Aorta (tissue), 5 donors: ENCODE results near the gene DPP10. TPM values are rescaled to one million over a fixed set of nuclear protein-coding genes. Genes with fewer than 3 reads are reported as not detected.
"Not testable (repeated sequence)": the region's sequence is repeated elsewhere in the genome, so short reads cannot be mapped to it uniquely, and the experiment has no call there.

Experiments
- ATAC-seq: fragments of 200-7000 bp; cut with Tn5 transposase; one replicate; pipeline ENCODE4 v1.9.1; 2022; ENCODE audit warnings: moderate library complexity; ENCODE audit not compliant: low FRiP score
- DNase-seq, 2 donors: peaks; one replicate each; pipeline ENCODE4 v3.0.0-alpha.2; 2020
- H3K27ac ChIP-seq, 2 donors: one replicate each; pipeline ENCODE4 v1.5.1; 2013; ENCODE audit warnings: low read length in 2 of 2, mild to moderate bottlenecking in 2 of 2, moderate library complexity in 2 of 2, control low read depth in 1 of 2, inconsistent platforms in 1 of 2, low read depth in 1 of 2
- H3K27me3 ChIP-seq, 2 donors: one replicate each; pipeline ENCODE4 v1.6.1; 2013; ENCODE audit warnings: control low read depth in 1 of 2, low read length in 1 of 2, mild to moderate bottlenecking in 1 of 2, moderate library complexity in 1 of 2; ENCODE audit not compliant: insufficient read depth in 2 of 2, control insufficient read depth in 1 of 2
- H3K36me3 ChIP-seq, 2 donors: one replicate each; pipeline ENCODE4 v1.6.1; 2013; ENCODE audit warnings: control low read depth in 1 of 2, low read length in 1 of 2, mild to moderate bottlenecking in 1 of 2; ENCODE audit not compliant: insufficient read depth in 2 of 2, control insufficient read depth in 1 of 2
- H3K4me1 ChIP-seq, 2 donors: one replicate each; pipeline ENCODE4 v1.6.1; 2013; ENCODE audit warnings: low read length in 2 of 2, control low read depth in 1 of 2, mild to moderate bottlenecking in 1 of 2, moderate library complexity in 1 of 2; ENCODE audit not compliant: insufficient read depth in 2 of 2, control insufficient read depth in 1 of 2
- H3K4me3 ChIP-seq, 2 donors: one replicate each; pipeline ENCODE4 v1.5.1; 2013; ENCODE audit warnings: low read length in 2 of 2, control low read depth in 1 of 2, mild to moderate bottlenecking in 1 of 2
- H3K9me3 ChIP-seq: one replicate; pipeline ENCODE4 v1.6.1; 2013; ENCODE audit warnings: mild to moderate bottlenecking, low read length; ENCODE audit not compliant: control insufficient read depth
- WGBS, 2 donors: extraction: QIAGEN DNeasy Blood & Tissue Kit; methylation state at CpG; one replicate each; pipeline ENCODE4 v1.1.7; 2013; 5-methylcytosine and 5-hydroxymethylcytosine counted together
- intact Hi-C, 2 donors: fragments of 100-400 bp; cut with DNase I; formaldehyde crosslinking; loops; one replicate each; pipeline versions ENCODE4 v1.14.2 to v1.15.0; 2022
- polyA plus RNA-seq, 2 donors: library from polyadenylated mRNA; stranded (reverse); fragments of 200-250 nt; gene quantifications; one replicate each; pipeline ENCODE4 v1.2.3, GENCODE V29; 2013
- total RNA-seq, 2 donors: library from RNA; stranded (reverse); fragmentation: NEBNext Ultra II Directional; extraction: Animal tissue kit (Norgen Biotek cat#: 25700); gene quantifications; one replicate each; pipeline ENCODE4 v1.2.1, GENCODE V29; 2021
- donor health status: healthy with polysubstance abuse.
- donor health status: Bipolar disorder and iron deficiency.
- donor health status: DM: no; HTN: no; CAD: no.
- donor health status: DM: no; HTN: no; CAD: no.
- donor health status: DM: yes; HTN: yes; CAD: no.

DPP10 gene
- total and polyA plus RNA-seq, 4 donors = 0.13 TPM; not detected in 3

DNA sequence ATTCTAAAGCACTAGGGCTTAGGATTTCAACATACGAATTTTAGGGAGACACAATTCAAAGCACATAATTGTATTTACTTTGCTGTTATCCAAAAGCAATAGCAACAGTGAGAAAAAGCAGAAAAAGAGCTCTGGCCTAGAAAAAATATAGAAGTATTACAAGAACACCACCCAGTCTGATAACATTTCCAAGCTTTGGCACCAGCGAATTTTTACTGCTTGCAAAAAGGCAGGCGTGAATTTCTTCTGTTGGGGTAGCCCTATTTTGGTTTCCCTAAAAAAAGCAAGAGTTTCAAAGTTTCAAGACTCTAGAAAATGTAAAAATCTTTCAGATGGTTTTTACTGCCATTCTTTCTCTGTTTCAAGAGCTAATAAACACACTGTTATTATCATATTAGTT, 292.7 kb downstream of the DPP10 start:
- Histone ChIP-seq H3K9me3 (peaks cover 2% of the 10 kb centered on the region), H3K27me3 (no peaks in the 10 kb centered on the region), H3K4me1 (no peaks in the 10 kb centered on the region), H3K27ac (no peak overlapping the region), H3K4me3 (no peak overlapping the region), H3K36me3 (no peaks in the 10 kb centered on the region)
- DNase-seq (no peak), ATAC-seq (no peak)
- intact Hi-C loops = no loop called here
- 21 to 26% methylated on average over 3 of the region's 3 CpGs for WGBS, 2 donors

- WGBS, 2 donors = 63 to 82% methylated on average over 1 of the region's 1 CpG
- H3K36me3 ChIP-seq = no peaks in the 10 kb centered on the region
- H3K4me3 ChIP-seq = no peak overlapping the region
- no peak for DNase-seq
- ATAC-seq = no peak
- intact Hi-C loops = no loop called here
- H3K4me1 ChIP-seq = no peaks in the 10 kb centered on the region
- no peaks in the 10 kb centered on the region for H3K9me3 ChIP-seq
- H3K27me3 ChIP-seq = no peaks in the 10 kb centered on the region
- H3K27ac ChIP-seq = no peak overlapping the region
Observed at GRCh38 chr2:114742245-114742644, 299.8 kb downstream of the DPP10 start.

DNA sequence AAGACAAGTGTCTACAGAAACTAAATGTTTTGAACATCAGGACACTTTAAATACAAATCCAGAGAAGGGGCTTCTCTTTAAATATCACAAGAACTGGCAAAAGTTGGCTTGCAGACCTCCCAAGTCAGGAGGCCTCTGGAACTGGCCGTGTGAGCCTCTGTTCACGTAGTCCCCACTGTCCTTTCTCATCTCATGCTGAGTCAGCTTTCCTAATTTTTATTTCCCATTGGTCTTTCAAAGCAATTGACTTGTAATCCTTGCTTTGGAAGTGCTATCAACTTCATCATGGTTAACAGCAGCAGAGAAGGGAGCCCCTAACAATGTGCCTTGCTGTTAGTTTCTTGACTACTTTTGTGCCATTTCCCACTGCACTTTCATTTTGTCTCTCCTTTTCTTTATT, 303.3 kb downstream of the DPP10 start:
- Histone ChIP-seq H3K27ac (no peak overlapping the region), H3K9me3 (no peaks in the 10 kb centered on the region), H3K4me1 (no peaks in the 10 kb centered on the region), H3K27me3 (no peaks in the 10 kb centered on the region), H3K4me3 (no peak overlapping the region), H3K36me3 (no peaks in the 10 kb centered on the region)
- 66 to 74% methylated on average over 2 of the region's 2 CpGs for WGBS, 2 donors
- ATAC-seq (no peak), DNase-seq (no peak)
- intact Hi-C loops = no loop called here

GRCh38 chr2:114748175-114748574, 305.7 kb downstream of the DPP10 start:
- H3K36me3 ChIP-seq, H3K4me1 ChIP-seq, H3K4me3 ChIP-seq, H3K27me3 ChIP-seq, H3K9me3 ChIP-seq, intact Hi-C loops, ATAC-seq, H3K27ac ChIP-seq, DNase-seq: not testable (repeated sequence)
- WGBS, 2 donors = 78 to 86% methylated on average over 4 of the region's 5 CpGs

GRCh38 chr2:114752425-114752824, 310.0 kb downstream of the DPP10 start:
- no peak for ATAC-seq
- WGBS, 2 donors = 59 to 63% methylated on average over 4 of the region's 4 CpGs
- intact Hi-C loops = no loop called here

GRCh38 chr2:114753145-114753544, 310.7 kb downstream of the DPP10 start:
- Histone ChIP-seq H3K36me3 (no peaks in the 10 kb centered on the region), H3K9me3 (peaks cover 2% of the 10 kb centered on the region), H3K27ac (no peak overlapping the region), H3K4me1 (no peaks in the 10 kb centered on the region), H3K27me3 (no peaks in the 10 kb centered on the region), H3K4me3 (no peak overlapping the region)
- intact Hi-C loops = no loop called here
- DNase-seq (no peak), ATAC-seq (no peak)
- WGBS, 2 donors = 92 to 96% methylated on average over 2 of the region's 2 CpGs

More at GRCh38 chr2:114752425-114752824, 310.0 kb downstream of the DPP10 start:
- peaks cover 2% of the 10 kb centered on the region for H3K9me3 ChIP-seq
- no peak for DNase-seq
- no peaks in the 10 kb centered on the region for H3K27me3 ChIP-seq
- H3K27ac ChIP-seq = no peak overlapping the region
- H3K4me3 ChIP-seq = no peak overlapping the region
- no peaks in the 10 kb centered on the region for H3K4me1 ChIP-seq
- H3K36me3 ChIP-seq = no peaks in the 10 kb centered on the region

DNA sequence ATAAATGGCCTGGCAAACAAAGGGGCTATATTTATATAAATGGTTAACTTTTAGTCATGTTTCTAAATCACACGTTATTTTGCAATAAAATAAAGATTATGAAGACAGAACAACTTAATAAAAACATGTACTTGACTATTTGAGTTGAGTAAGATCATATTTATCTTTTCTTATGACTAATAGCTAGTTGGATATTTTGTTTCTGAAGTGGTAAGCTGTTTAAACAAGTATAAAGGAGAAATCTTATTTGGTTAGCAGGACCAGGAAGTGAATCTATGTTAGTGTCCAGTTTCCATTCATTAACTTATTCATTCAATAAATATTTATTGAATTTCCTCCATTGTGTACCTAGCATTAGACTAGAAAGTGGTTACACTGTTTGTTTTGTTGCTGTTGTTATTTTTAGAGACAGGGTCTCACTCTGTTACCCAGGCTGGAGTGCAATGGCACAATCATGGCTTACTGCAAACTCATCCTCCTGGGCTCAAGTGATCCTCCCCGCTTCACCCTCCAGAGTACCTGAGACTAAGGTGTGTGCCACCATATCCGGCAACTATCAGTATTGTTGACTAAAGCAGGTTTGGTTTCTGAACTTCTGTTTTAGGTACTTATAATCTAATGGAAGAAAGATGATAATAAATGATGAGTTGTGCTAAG, 312.6 kb downstream of the DPP10 start:
- intact Hi-C loops = no loop called here
- H3K27ac ChIP-seq = no peak overlapping the region
- peaks cover 2% of the 10 kb centered on the region for H3K9me3 ChIP-seq
- ATAC-seq = no peak
- H3K4me3 ChIP-seq = no peak overlapping the region
- no peak for DNase-seq
- H3K36me3 ChIP-seq = no peaks in the 10 kb centered on the region
- no peaks in the 10 kb centered on the region for H3K27me3 ChIP-seq
- no peaks in the 10 kb centered on the region for H3K4me1 ChIP-seq
- WGBS, 2 donors = 63 to 64% methylated on average over 3 of the region's 3 CpGs

DNA sequence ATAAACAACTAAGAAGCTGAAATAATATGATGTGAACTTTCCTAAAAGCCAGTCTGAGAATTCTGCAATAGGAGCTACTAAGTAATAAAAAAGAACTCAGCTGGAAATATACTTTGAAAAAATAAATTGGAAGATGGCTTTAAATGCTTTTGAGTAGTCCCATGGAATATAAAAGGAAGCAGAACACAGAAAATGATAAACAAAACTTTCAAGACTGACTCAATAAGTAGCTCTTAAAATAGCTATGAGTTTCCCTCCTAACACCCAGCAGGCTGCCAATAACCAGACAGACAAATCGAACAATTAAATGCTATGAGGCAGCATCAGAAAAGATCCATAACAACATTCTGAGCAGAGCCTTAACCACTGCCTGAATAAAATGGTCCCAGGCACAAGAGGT, 319.9 kb downstream of the DPP10 start:
- H3K27ac ChIP-seq = no peak overlapping the region
- H3K4me3 ChIP-seq = no peak overlapping the region
- no peaks in the 10 kb centered on the region for H3K9me3 ChIP-seq
- WGBS, 2 donors = 55 to 68% methylated on average over 1 of the region's 1 CpG
- intact Hi-C loops = no loop called here
- no peak for ATAC-seq
- H3K27me3 ChIP-seq = no peaks in the 10 kb centered on the region
- no peaks in the 10 kb centered on the region for H3K4me1 ChIP-seq
- no peaks in the 10 kb centered on the region for H3K36me3 ChIP-seq
- no peak for DNase-seq

DNA sequence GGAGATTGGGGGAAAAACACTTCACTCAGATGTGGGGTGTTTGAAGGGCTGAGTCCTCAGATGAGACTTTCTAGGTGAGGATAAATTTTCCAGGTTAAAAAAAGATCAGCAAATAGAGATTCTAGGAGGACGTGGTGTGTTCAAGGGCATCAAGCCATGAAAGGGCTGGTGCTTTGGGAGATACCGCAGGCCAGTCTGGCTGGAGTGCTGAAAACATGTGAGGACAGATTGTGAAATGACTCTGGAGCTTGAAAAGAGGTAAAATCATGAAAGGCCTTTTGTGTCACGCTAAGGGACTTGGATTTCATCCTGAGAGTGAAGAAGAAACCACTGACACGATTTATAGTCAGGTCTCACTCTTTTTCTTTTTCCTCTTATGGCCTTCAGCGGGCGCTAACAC, 320.5 kb downstream of the DPP10 start:
- Histone ChIP-seq H3K27me3 (no peaks in the 10 kb centered on the region), H3K36me3 (no peaks in the 10 kb centered on the region), H3K27ac (no peak overlapping the region), H3K9me3 (no peaks in the 10 kb centered on the region), H3K4me3 (no peak overlapping the region), H3K4me1 (no peaks in the 10 kb centered on the region)
- intact Hi-C loops = no loop called here
- ATAC-seq (no peak), DNase-seq (no peak)
- WGBS, 2 donors = 57% methylated on average over 6 of the region's 6 CpGs
